Skin epidermis (tissue), 12 donors: ENCODE measurements around the gene PKP2.

Experiments
- H3K27ac ChIP-seq, 21 experiments: fragments of 200-600 bp; sonication (generic) in 11 of 21; one replicate each; pipeline ENCODE4 v1.5.0; 2020; ENCODE audit warnings: mild to moderate bottlenecking in 3 of 21, inconsistent platforms in 2 of 21, moderate library complexity in 2 of 21
- H3K4me3 ChIP-seq, 7 experiments: fragments of 200-600 bp; sonication (generic) in 2 of 7; one replicate each; pipeline ENCODE4 v1.5.0; 2020; ENCODE audit warnings: inconsistent platforms in 2 of 7, mild to moderate bottlenecking in 2 of 7, moderate library complexity in 1 of 7

PKP2 gene

GRCh38 chr12:32896432-32897280 lies at the start of gene PKP2:
Gene PKP2 (minus strand): TSS chr12:32896777. CDS start chr12:32896731, 46 bp downstream.
- Histone ChIP-seq H3K27ac (peak within 1 kb of the TSS in 13 of 21 experiments; percentile 19 to 76 (median 61)), H3K4me3 (peak within 1 kb of the TSS; percentile 23 to 71 (median 43))

- Histone ChIP-seq H3K27ac (no peak overlapping the region), H3K4me3 (no peak overlapping the region)
Observed at GRCh38 chr12:32944195-32944594, 47.6 kb upstream of the PKP2 start.

- Histone ChIP-seq H3K27ac (no peak overlapping the region), H3K4me3 (no peak overlapping the region)
Observed at GRCh38 chr12:32939801-32940200, 43.2 kb upstream of the PKP2 start.

GRCh38 chr12:32926963-32927362 lies 30.4 kb upstream of the PKP2 start:
- Histone ChIP-seq H3K4me3 (no peak overlapping the region), H3K27ac (no peak overlapping the region)

- H3K4me3 ChIP-seq: no peak overlapping the region
- no peak overlapping the region for H3K27ac ChIP-seq
Observed at GRCh38 chr12:32926356-32926755, 29.8 kb upstream of the PKP2 start.

- H3K27ac ChIP-seq: no peak overlapping the region
- H3K4me3 ChIP-seq: no peak overlapping the region
Observed at GRCh38 chr12:32922546-32923297, 26.1 kb upstream of the PKP2 start.

- Histone ChIP-seq H3K27ac (no peak overlapping the region), H3K4me3 (no peak overlapping the region)
Observed at GRCh38 chr12:32921397-32921796, 24.8 kb upstream of the PKP2 start.

GRCh38 chr12:32920506-32921085 lies 24.0 kb upstream of the PKP2 start:
- no peak overlapping the region for H3K4me3 ChIP-seq
- no peak overlapping the region for H3K27ac ChIP-seq

- no peak overlapping the region for H3K27ac ChIP-seq
- H3K4me3 ChIP-seq: no peak overlapping the region
Observed at GRCh38 chr12:32918890-32919801, 22.6 kb upstream of the PKP2 start.

GRCh38 chr12:32917094-32917611 lies 20.6 kb upstream of the PKP2 start:
- Histone ChIP-seq H3K4me3 (no peak overlapping the region), H3K27ac (peak overlapping the region in 1 of 21 experiments; percentile 38)

- Histone ChIP-seq H3K4me3 (no peak overlapping the region), H3K27ac (no peak overlapping the region)
Observed at GRCh38 chr12:32907898-32908476, 11.4 kb upstream of the PKP2 start.

GRCh38 chr12:32907166-32907565 lies 10.6 kb upstream of the PKP2 start:
- Histone ChIP-seq H3K27ac (no peak overlapping the region), H3K4me3 (no peak overlapping the region)

GRCh38 chr12:32906399-32907165 lies 10.0 kb upstream of the PKP2 start:
- H3K4me3 ChIP-seq: no peak overlapping the region
- H3K27ac ChIP-seq: no peak overlapping the region

GRCh38 chr12:32903763-32904162 lies 7.2 kb upstream of the PKP2 start:
- Histone ChIP-seq H3K4me3 (no peak overlapping the region), H3K27ac (no peak overlapping the region)

GRCh38 chr12:32903318-32903717 lies 6.7 kb upstream of the PKP2 start:
- Histone ChIP-seq H3K27ac (no peak overlapping the region), H3K4me3 (no peak overlapping the region)

- Histone ChIP-seq H3K27ac (no peak overlapping the region), H3K4me3 (no peak overlapping the region)
Observed at GRCh38 chr12:32902287-32902997, 5.9 kb upstream of the PKP2 start.

- Histone ChIP-seq H3K27ac (peak overlapping the region in 1 of 21 experiments; percentile 62), H3K4me3 (no peak overlapping the region)
Observed at GRCh38 chr12:32901553-32901952, 5.0 kb upstream of the PKP2 start.
